OCI-LY7 (cell line): ENCODE data around the gene OPCML.

ENCODE experiments used
- EZH2phosphoT487 ChIP-seq: fragments of 200-600 bp; sonication (generic); IDR thresholded peaks from 2 replicates; pipeline ENCODE4 v1.6.1; 2018; ENCODE audit warnings: low read depth, borderline replicate concordance, mild to moderate bottlenecking, mixed run types, antibody characterized with exemption, low read length, moderate library complexity, mixed read lengths
- TF ChIP-seq, protein P1 (sequence below): fragments of 200-600 bp; sonication (generic); conservative IDR thresholded peaks from 2 replicates; pipeline ENCODE4 v1.5.1; 2014; ENCODE audit warnings: mild to moderate bottlenecking, antibody characterized with exemption, low read length, moderate library complexity, mixed read lengths

DNA sequence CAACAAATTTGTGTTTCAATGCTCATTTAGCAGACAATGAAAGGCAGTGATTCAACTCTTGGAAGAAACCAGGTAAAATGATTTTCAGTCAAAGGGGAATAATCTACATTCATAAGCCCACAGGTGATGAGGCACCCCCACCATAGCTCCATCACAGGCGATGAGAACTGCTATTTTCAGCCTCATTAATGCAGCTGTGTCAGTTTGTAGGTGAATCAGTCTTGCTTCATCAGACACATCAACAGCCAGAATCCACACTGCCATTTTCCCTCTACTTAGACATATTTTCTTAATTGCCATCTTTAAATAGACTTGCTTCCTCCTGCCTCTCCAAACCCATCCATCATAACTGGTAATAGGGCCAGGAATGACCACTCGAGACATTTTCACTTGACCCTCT, 701.0 kb downstream of the OPCML start:
- TF ChIP-seq, protein P1, sequence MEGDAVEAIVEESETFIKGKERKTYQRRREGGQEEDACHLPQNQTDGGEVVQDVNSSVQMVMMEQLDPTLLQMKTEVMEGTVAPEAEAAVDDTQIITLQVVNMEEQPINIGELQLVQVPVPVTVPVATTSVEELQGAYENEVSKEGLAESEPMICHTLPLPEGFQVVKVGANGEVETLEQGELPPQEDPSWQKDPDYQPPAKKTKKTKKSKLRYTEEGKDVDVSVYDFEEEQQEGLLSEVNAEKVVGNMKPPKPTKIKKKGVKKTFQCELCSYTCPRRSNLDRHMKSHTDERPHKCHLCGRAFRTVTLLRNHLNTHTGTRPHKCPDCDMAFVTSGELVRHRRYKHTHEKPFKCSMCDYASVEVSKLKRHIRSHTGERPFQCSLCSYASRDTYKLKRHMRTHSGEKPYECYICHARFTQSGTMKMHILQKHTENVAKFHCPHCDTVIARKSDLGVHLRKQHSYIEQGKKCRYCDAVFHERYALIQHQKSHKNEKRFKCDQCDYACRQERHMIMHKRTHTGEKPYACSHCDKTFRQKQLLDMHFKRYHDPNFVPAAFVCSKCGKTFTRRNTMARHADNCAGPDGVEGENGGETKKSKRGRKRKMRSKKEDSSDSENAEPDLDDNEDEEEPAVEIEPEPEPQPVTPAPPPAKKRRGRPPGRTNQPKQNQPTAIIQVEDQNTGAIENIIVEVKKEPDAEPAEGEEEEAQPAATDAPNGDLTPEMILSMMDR: no peak
- TF ChIP-seq EZH2phosphoT487: no peak
